ENCODE results near the gene PUS1. TPM values are rescaled to one million over a fixed set of nuclear protein-coding genes. Genes with fewer than 3 reads are reported as not detected.
A peak's percentile ranks its signal among the peaks of the same experiment; 100 is the strongest.
"Not testable (repeated sequence)": the region's sequence is repeated elsewhere in the genome, so short reads cannot be mapped to it uniquely, and the experiment has no call there.

Gene PUS1
- total RNA-seq, 1 donor from 2014 or later: 19.6 TPM

DNA sequence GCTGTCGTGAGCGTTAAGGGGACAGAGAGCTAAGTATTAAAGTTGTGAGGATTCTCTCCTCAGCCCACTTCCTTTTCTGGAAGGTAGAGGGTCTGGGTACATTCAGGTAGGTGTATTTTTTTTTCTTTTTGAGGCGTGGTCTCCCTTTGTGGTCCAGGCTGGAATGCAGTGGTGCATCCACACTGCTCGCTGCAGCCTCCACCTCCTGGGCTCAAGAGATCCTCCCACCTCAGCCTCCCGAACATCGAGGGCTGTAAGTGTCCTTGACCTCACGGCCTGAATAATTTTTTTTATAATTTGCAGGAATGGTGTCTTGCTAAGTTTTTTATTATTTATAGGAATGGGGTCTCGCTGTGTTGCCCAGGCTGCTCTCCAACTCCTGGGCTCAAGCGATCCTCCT lies 1.4 kb downstream of the PUS1 start:
- DNase-seq (ENCODE audit: low spot score): no peak
- no peak for ATAC-seq

DNA sequence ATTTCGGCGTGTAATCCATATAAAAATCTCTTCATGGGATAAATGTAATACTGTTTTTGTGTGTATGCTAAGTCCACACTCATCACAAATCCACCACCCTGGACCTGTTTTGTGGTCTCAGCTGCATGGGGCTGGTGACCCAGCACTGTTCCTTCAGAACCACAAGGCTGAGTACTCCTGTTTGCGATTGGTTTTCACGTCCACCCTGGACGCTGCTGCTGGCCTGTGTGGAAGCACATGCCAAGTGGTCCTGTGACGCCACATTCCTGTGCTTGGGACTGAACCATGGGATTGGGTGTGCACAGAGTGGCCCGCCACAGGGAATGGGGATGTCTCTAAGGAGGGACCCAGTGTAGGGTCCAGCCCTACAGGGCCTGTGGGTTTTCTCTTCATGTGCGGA lies 4.3 kb downstream of the PUS1 start:
- ATAC-seq (no peak), DNase-seq (ENCODE audit: low spot score) (no peak)

DNA sequence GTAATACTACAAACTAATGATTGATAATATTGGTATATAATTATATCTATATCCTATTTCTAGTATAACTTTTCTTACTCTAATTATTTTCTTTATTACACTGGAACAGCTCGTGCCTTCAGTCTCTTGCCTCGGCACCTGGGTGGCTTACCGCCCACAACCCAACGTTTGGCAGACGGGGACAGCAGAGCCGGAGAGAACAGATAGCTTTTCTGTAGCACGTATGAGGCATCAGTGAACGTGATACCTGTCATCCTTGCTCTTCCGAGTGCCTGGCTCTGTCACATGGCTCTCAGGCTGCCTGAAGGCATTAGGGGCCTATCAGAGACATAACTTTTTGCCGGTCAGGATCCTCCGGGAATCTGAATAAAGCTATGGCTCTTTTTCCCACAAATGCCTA lies 5.5 kb downstream of the PUS1 start:
- DNase-seq (ENCODE audit: low spot score): no peak
- ATAC-seq: no peak

DNA sequence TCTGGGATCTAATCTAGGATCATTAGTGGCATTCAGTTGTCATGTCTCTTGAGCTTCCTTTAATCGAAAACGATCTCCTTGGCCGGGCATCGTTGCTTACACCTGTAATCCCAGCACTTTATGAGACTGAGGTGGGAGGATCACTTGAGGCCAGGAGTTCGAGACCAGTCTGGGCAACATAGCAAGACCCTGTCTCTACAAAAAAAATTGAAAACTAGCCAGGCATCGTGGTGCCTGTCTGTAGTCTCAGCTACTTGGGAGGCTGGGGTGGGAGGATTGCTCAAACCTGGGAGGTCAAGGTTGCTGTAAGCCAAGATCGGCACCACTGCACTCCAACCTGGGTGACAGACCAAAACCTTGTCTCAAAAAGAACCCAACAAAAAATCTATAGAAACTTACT lies 9.0 kb downstream of the PUS1 start:
- DNase-seq (ENCODE audit: low spot score): no peak
- ATAC-seq: no peak

DNA sequence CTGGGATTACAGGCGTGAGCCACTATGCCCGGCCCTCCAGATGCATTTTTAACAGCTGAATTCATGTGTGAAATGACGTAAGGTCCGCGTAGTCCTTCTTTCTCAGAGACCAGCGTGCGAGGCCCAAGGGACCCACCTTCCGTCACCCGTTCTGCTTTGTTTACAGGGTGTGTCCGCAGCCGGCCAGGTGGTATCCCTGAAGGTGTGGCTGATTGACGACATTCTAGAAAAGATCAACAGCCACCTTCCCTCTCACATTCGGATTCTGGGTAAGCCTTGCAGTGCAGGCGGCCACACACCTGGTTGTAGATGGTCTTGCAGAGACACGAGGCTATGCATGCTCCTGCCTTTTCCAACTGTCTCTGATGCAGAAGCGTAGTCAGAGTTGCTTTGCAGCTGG lies 9.9 kb downstream of the PUS1 start:
- ATAC-seq (no peak), DNase-seq (ENCODE audit: low spot score) (no peak)

DNA sequence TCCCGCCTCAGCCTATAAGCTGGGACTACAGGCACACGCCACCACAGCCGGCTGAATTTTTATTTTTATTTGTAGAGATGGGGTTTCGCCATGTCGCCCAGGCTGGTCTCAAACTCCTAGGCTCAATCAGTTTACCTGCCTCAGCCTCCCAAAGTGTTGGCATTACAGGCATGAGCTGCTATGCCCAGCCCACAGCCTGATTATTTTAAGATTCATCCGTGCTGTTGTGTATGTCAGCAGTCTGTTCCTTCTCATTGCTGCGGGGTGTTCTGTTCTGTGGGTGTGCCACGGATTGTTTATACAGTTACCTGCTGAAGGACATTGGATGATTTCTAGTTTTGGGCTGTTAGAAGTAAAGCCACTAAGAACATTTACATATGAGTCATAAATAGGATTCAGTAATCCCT lies 11.1 kb downstream of the PUS1 start:
- ATAC-seq (no peak), DNase-seq (ENCODE audit: low spot score) (no peak)

DNA sequence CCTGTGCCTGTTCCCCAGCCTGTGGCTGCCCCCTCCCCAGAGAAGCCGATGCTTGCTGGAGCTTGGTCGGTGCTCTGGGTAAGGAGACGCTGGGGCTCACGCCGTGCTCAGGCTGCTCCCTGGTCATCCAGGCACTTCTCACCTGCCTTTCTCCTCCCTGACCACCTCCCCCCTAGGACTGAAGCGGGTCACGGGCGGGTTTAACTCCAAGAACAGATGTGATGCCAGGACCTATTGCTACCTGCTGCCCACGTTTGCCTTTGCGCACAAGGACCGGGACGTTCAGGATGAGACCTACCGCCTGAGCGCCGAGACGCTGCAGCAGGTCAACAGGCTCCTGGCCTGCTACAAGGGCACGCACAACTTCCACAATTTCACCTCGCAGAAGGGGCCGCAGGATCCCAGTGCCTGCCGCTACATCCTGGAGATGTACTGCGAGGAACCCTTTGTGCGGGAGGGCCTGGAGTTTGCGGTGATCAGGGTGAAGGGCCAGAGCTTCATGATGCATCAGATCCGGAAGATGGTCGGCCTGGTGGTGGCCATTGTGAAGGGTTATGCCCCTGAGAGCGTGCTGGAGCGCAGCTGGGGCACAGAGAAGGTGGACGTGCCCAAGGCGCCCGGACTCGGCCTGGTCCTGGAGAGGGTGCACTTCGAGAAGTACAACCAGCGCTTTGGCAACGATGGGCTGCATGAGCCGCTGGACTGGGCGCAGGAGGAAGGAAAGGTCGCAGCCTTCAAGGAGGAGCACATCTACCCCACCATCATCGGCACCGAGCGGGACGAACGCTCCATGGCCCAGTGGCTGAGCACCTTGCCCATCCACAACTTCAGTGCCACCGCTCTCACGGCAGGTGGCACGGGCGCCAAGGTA lies 12.3 kb downstream of the PUS1 start:
- ATAC-seq (no peak), DNase-seq (ENCODE audit: low spot score) (no peak)

DNA sequence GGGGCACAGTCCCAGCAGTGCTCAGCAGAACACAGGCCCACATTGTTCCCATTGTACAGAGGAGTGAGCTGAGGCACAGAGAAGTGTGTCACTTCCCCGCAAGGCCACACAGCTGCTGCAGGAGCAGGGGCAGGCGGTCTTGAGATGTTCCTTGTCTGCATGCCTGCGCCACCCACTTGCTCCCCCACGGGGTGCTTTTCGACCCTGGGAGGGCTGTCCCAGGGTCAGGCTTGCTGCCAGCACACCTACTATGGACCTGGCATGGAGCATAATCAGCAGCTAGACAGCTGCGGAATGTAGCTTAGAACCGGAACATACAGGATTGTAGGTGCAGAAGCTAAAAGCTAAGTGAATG lies 12.9 kb downstream of the PUS1 start:
- ATAC-seq: no peak
- DNase-seq (ENCODE audit: low spot score): no peak

DNA sequence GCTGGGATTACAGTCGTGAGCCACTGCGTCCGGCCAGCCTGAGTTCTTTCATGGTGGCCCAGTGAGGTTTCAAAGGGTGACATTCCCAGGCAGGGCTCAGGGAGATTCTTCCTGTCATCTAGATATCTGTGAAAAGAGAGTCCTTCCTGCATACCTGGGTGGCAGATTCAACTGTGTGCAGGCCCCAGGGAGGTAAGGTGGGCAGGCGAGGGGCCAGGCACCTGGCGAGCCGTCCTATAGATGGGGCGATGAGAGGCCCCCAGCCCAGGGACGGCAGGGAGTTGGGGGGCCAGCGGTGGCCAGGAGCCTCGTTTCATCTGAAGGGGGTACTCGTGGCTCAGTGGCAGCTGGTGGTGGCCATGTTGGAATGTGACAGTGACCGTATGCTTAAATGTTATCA lies 13.6 kb downstream of the PUS1 start:
- DNase-seq (ENCODE audit: low spot score) (no peak), ATAC-seq (no peak)

DNA sequence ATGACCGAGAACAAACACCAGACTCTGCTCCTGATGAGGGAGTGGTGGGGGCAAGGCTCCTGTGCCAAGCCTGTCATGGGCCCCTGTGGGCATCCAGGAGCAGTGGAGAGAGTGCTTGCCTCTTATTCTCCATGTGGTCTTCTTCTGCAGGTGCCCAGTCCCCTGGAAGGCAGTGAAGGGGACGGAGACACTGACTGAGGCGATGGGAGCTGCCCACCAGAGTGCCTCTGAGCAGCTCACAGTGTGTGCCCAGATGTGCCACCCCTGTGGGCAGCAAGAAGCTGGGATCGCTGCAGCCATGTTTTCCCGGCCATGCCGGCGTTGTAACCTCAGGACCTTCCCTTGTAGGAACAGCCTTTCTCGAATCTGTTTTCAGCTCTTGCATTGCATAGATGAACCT lies 14.3 kb downstream of the PUS1 start:
- ATAC-seq (no peak), DNase-seq (ENCODE audit: low spot score) (no peak)

DNA sequence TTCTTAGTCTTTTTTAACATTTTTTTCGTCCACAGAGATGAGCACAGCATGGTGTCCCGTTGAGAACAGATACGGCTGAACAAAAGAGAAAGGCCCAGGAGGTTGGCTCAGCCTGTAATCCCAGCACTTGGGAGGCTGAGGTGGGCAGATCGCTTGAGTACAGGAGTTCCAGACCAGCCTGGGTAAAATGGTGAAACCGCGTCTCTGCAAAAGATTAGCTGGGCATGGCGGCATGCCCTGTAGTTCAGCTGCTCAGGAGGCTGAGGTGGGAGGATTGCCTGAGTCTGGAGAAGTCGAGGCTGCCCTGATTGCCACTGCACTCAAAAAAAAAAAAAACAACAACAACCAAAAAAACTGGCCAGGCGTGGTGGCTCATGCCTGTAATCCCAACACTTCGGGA lies 14.8 kb downstream of the PUS1 start:
- DNase-seq (ENCODE audit: low spot score): peak; percentile 5

DNA sequence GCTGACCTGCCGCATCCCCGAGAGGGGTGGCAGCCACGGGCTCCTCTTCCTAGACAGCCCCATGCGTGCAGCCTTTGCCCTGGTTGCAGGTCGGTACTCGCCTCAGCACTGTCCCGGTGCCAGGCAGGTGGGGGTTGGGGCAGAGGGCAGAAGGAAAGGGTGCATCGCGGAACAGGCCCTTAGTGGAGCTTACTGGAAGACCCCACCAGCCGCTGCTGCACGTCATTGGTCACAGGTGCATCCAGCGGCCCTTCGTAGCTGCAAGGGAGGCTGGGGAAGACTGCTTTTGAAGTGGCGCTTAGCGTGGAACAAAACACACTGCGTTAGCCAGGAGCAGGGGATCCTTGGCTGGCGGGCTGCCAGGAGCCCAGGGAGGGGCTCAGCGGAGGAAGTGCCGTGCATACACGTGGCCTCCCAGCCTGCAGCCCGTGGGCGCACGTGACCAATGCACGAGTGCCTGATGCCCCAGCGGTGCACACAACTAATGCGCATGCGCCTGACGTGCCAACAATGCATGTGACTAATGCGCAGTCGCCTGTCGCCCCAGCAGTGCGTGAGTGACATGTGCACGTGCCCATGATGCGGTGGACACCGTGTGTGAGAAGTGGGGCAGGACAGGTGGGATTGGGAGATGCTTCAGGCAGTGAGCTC lies 15.7 kb downstream of the PUS1 start:
- ATAC-seq (no peak), DNase-seq (ENCODE audit: low spot score) (peak; percentile 46)

More for the DNA sequence above, 14.8 kb downstream of the PUS1 start:
- ATAC-seq: no peak

DNA sequence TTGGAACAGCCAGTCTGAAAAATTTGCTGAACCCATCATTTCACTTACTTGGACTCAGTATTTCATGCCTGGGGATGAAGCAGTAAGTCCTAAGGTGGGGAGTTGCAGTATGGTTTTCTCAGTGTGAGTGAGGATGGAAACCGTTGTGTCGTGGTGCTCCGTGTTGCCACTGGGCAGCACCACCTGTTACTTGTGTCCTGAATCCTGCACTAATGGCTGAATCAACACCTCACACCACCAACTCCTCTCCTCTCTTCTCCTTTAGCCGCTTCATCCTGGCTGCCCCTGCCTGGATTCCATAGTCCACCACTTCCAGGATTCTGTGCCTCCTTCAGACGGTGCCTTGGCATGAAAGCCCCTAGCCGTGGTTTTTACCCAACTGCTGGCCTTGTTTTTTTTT lies 17.7 kb downstream of the PUS1 start:
- ATAC-seq: no peak
- peak; percentile 14 for DNase-seq (ENCODE audit: low spot score)

DNA sequence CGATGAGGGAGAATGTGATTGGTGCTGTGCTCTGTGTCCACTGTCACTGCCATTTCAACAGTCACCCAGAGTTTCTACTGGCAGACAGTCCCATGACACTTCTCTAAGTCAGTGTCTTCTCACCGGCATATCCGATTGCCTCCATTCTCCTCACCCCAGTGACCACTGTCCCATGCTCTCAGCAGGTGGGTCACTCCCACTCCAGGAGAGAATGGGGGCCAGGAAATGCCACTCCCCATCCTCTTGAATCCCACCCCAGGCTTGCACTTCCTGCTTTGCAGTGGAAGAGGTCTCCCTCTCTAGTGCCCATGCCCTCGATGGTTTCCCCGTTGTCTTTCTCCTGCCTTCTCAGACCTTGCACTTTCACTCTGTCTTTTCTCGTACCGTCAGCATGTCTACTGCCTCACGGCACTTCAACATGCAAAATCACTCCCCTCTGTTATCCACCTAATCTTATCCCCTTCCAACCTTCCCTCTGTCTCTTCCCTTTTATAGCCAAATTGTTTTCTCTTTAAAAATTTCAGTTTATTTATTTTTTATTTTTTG lies 18.5 kb downstream of the PUS1 start:
- ATAC-seq: no peak
- peak; percentile 41 for DNase-seq (ENCODE audit: low spot score)

DNA sequence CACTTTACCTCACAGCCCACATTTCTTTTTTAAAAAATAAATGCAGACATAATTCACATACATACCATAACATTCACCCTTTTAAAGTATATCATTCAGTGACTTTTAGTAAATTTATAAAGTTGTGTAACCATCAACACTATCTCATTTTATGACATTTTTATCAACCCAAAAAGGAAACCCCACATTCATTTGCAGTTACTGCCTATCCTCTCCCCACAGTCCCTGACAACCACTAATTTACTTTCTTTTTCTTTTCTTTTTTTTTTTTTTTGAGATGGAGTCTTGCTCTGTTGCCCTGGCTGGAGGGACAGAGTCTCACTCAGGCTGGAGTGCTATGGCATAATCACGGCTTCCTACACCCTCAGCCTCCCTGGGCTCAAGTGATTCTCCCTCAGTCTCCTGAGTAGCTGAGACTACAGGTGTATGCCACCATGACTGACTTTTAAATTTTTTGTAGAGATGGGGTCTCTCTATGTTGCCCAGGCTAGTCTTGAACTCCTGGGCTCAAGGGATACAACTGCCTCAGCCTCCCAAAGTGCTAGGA lies 19.2 kb downstream of the PUS1 start:
- ATAC-seq: no peak
- DNase-seq (ENCODE audit: low spot score): peak; percentile 21

DNA sequence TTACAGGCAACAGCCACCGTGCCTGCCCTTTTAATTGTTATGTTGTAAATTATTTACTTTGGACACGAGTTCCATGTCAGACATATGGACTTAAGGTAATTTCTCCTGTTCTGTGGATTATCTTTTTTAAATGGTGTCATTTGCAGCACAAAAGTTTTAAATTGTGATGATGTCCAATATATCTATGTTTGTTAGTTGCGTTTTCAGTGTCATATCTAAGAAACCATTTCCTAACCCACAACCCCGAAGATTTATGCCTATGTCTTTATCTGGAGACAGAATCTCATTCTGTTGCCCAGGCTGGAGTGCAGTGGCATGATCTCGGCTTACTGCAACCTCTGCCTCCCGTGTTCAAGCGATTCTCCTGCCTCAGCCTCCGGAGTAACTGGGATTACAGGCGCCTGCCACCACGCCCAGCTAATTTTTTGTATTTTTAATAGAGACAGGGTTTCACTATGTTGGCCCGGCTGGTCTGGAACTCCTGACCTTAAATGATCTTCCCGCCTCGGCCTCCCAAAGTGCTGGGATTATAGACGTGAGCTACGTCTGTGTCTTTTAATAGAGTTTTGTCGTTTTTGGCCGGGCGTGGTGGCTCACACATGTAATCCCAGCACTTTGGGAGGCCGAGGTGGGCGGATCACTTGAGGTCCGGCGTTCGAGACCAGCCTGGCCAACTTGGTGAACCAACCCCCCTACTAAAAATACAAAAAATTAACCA lies 19.8 kb downstream of the PUS1 start:
- ATAC-seq; DNase-seq (ENCODE audit: low spot score): not testable (repeated sequence)

DNA sequence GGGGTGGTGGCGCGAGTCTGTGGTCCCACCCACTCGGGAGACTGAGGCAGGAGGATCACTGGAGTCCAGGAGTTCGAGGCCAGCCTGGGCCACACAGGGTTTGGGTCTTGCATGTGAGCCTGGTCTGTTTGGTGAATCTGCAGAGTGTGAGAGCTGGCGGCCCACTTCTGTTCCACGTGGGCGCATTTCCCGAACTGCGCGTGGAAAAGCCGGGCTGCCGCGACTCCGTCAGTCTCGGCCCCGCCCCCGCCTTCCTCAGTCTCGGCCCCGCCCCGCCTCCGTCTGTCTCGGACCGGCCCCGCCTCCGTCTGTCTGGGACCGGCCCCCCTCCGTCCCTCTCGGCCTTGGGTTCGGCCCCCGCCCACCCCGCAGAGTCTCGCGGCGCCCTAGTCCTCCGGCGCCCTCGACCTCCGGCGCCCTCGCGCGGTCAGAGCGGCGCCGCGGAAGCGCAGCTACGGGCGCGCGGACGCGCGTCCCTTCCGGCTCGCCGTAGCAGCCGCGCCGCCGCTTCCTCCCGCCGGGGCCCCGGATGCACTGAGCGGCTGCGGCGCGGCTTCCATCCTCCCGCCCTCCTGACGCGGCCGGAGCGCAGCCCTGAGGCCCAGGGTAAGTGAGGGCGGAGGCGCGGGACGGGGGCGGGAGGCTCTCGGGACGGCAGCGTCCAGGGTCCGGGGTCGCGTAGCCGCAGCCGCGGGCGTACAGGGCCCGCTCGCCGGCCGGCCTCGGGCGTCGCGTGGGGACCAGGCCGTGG lies 20.5 kb downstream of the PUS1 start, which contains the start of gene EP400:
TSS of gene EP400 (plus strand) at position 512 of the 751 bp plus-strand sequence. CDS start 10,678 bp downstream, outside the sequence.
- ATAC-seq (peak; percentile 97), DNase-seq (ENCODE audit: low spot score) (peak; percentile 95)

DNA sequence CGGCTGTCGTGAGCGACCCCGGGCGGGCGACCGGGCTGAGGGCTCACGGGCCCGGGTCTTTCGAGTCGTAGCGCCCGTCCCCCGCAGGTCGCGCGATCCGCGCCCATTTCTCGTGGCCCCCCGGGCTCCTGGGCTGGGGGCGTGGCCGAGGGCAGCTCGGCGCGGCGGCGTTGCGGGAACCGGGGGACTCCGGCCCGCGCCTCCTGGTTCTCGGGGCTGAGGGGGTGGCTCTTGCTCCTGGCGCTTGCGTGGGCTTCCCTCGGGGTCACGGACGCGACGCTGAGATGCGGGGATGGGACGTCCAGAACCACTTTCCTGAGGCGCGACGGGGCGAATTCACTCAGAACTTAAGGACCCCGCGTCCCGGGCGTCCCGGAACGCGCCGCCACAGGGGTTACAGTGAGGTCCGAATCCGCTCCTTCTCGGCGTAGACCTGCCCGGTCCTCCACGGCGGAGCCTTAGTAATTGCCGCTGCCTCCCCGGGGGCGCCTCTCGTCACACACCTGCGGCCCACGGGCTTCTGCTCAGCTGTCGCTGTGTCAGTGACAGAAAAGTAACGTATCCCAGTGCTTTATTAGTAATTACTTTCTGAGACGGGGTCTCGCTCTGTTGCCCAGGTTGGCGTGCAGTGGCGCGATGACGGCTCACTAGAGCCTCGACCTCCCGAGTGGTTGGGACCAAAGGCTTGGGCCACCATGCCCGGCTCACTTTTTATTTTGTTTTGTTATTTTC lies 21.3 kb downstream of the PUS1 start:
- peak; percentile 17 for ATAC-seq
- DNase-seq (ENCODE audit: low spot score): no peak

DNA sequence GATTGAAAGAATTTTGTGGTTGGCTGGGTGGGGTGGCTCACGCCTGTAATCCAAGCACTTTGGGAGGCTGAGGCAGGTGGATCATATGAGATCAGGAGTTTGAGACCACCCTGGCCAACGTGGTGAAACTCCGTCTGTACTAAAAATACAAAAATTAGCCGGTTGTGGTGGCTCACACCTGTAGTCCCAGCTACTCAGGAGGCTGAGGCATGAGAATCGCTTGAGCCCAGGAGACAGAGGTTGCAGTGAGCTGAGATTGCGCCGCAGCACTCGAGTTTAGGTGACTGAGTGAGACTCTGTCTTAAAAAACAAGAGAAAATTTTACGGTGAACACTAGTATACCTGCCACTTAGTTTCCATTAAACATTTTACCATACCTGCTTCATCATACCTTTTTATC lies 24.7 kb downstream of the PUS1 start:
- DNase-seq (ENCODE audit: low spot score); ATAC-seq: not testable (repeated sequence)

DNA sequence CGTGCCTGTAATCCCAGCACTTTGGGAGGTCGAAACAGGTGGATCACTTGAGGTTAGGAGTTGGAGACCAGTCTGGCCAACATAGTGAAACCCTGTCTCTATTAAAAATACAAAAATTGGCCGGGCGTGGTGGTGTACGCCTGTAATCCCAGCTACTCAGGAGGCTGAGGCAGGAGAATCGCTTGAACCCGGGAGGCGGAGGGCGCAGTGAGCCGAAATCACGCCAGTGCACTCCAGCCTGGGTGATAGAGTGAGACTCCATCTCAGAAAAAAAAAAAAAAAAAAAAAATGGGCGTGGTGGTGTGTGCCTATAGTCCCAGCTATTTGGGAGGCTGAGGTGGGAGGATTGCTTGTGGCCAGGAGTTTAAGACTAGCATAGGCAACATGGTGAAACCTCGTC lies 25.4 kb downstream of the PUS1 start:
- not testable (repeated sequence) for ATAC-seq
- peak; percentile 23 for DNase-seq (ENCODE audit: low spot score)

Measured in left lobe of liver (tissue), 2 donors.